WERI-Rb-1 (cell line): Measurements from ENCODE around the gene FURIN.
"Not testable (repeated sequence)": the region's sequence is repeated elsewhere in the genome, so short reads cannot be mapped to it uniquely, and the experiment has no call there.

Experiments
- DNase-seq: peaks from one replicate; pipeline ENCODE4 v3.0.0-alpha.2; 2020
- H3K27ac ChIP-seq: fragments of 250-450 bp; sonication (Bioruptor Pico); 2 replicates; pipeline ENCODE4 v1.5.1; 2020; ENCODE audit warnings: mild to moderate bottlenecking, moderate library complexity
- H3K27me3 ChIP-seq: fragments of 250-450 bp; sonication (Bioruptor Pico); 2 replicates; pipeline ENCODE4 v1.5.1; 2021; ENCODE audit warnings: mild to moderate bottlenecking, low read depth, moderate library complexity; ENCODE audit not compliant: insufficient read depth, severe bottlenecking
- H3K36me3 ChIP-seq: fragments of 250-450 bp; sonication (Bioruptor Pico); 2 replicates; pipeline ENCODE4 v1.5.1; 2020; ENCODE audit warnings: mild to moderate bottlenecking, moderate library complexity
- H3K4me3 ChIP-seq: 2 replicates; pipeline ENCODE4 v1.5.1; 2011; ENCODE audit warnings: low read depth, mild to moderate bottlenecking, control low read depth, low read length
- H3K9me3 ChIP-seq: fragments of 250-450 bp; sonication (Bioruptor Pico); 2 replicates; pipeline ENCODE4 v1.5.1; 2021; ENCODE audit warnings: mild to moderate bottlenecking, moderate library complexity; ENCODE audit not compliant: severe bottlenecking
- TF ChIP-seq, protein P1 (sequence below): IDR thresholded peaks from 2 replicates; pipeline ENCODE4 v1.5.1; 2011; ENCODE audit warnings: low read depth, mild to moderate bottlenecking, control low read depth, inconsistent platforms, low read length

The FURIN gene

DNA sequence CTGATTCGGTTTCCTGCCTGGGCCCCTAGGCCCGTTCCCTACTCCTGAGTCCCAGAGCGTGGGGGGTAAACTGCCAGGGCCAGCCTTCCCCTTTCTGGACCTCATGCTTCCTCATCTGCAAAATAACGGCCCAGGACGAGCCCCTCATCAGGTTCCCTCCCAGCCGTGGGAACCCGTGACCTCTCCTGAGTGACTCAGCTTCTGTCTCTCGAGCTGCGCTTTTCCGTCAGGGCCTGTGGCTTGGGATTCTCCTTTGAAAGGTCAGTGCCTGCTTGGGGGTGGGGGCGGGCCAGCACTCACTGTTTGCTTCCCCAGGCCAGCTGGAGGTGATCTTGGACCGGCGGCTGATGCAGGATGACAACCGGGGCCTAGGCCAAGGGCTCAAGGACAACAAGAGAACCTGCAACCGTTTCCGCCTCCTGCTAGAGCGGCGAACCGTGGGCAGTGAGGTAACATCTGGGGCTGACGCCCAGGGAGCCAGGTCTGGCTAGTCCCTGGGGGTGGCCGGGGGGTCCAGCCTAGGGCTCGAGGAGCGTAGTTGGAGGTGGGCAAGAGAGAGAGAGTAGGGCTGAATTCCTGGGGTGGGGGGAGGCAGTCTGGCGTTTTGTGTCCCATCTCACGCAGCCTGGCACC, 47.5 kb downstream of the FURIN start:
- TF ChIP-seq, protein P1, sequence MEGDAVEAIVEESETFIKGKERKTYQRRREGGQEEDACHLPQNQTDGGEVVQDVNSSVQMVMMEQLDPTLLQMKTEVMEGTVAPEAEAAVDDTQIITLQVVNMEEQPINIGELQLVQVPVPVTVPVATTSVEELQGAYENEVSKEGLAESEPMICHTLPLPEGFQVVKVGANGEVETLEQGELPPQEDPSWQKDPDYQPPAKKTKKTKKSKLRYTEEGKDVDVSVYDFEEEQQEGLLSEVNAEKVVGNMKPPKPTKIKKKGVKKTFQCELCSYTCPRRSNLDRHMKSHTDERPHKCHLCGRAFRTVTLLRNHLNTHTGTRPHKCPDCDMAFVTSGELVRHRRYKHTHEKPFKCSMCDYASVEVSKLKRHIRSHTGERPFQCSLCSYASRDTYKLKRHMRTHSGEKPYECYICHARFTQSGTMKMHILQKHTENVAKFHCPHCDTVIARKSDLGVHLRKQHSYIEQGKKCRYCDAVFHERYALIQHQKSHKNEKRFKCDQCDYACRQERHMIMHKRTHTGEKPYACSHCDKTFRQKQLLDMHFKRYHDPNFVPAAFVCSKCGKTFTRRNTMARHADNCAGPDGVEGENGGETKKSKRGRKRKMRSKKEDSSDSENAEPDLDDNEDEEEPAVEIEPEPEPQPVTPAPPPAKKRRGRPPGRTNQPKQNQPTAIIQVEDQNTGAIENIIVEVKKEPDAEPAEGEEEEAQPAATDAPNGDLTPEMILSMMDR, result no peak
- Histone ChIP-seq H3K4me3 (no peak overlapping the region), H3K27ac (no peak overlapping the region), H3K9me3 (no peaks in the 10 kb centered on the region), H3K27me3 (no peaks in the 10 kb centered on the region), H3K36me3 (no peaks in the 10 kb centered on the region; the same call in 1 of the 2 replicates)
- no peak for DNase-seq

DNA sequence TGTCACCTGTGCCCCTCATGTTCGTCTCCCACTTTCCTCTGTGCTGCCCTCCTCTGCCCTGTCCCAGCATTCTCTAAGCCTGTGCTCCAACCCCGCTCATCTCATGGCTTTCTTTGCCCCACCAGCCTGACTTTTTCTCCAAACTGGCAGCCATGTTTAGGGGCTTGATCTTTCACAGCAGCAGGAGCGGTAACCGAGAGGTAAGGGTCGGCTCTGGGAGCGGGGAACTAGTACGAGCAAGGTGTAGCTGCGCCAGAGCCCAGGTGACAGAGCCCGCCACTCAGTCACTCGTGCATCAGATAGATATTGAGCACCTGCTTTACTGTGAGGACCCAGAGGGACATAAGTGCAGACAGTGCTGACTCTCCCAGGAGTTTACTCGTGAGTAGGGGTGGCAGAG, 48.1 kb downstream of the FURIN start:
- TF ChIP-seq, protein P1, result no peak
- H3K9me3 ChIP-seq, result no peaks in the 10 kb centered on the region
- H3K4me3 ChIP-seq, result no peak overlapping the region
- DNase-seq, result no peak
- H3K27ac ChIP-seq, result no peak overlapping the region
- H3K27me3 ChIP-seq, result no peaks in the 10 kb centered on the region
- no peaks in the 10 kb centered on the region; the same call in 1 of the 2 replicates for H3K36me3 ChIP-seq

DNA sequence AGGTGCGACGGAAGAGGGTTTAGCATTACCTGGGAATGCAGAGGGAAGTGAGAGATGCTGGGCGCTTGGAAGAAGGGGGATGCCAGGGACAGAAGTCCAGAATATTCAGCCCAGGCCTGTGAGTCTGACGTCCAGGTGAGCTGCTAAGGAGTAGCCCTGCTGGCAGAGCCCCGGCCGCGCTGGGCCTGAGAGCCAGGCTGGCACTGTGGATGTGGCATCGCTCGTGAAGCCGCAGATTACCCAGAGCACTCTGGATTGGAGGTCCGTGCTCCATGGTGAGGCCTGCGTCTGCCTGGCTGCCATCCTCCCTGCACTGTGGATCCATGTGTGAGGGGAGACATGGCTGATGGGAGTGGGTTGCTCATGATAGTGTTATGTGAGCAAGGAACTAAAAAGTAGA, 49.2 kb downstream of the FURIN start:
- no peak overlapping the region for H3K4me3 ChIP-seq
- H3K9me3 ChIP-seq, result no peaks in the 10 kb centered on the region
- TF ChIP-seq, protein P1, result no peak
- H3K36me3 ChIP-seq, result no peaks in the 10 kb centered on the region; the same call in 1 of the 2 replicates
- H3K27me3 ChIP-seq, result no peaks in the 10 kb centered on the region
- H3K27ac ChIP-seq, result no peak overlapping the region
- DNase-seq, result no peak

DNA sequence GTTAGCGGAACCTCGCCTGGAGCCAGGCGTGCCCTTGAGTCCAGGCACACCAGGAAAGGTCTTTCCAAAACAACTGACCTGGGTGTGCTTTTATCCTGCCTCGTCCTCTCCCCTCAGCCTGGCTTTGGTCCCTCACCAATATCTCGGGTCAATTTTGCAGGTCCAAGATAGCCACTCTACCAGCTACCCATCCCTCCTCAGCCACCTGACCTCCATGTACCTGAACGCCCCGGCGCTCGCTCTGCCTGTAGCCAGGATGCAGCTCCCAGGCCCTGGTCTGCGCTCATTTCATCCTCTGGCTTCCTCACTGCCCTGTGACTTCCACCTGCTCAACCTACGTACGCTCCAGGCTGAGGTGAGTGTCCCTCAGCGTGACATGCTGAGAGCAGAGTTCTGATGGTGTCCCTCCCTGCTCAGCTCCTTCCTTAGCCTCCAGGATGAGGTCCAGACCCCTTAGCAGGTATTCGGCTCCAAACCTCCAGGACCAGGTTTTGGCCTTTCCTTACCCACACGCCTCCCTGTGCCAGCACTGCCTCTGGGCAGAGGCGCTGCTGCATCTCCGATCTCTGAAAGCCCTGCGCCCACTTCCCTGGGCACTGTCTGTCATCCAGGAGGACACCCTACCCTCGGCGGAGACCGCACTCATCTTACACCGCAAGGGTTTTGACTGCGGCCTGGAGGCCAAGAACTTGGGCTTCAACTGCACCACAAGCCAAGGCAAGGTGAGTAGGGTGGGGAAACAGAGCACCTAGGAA, 49.8 kb downstream of the FURIN start:
- no peak overlapping the region for H3K27ac ChIP-seq
- H3K36me3 ChIP-seq, result no peaks in the 10 kb centered on the region; the same call in 1 of the 2 replicates
- H3K27me3 ChIP-seq, result no peaks in the 10 kb centered on the region
- H3K4me3 ChIP-seq, result no peak overlapping the region
- H3K9me3 ChIP-seq, result no peaks in the 10 kb centered on the region
- no peak for DNase-seq
- TF ChIP-seq, protein P1, result no peak

DNA sequence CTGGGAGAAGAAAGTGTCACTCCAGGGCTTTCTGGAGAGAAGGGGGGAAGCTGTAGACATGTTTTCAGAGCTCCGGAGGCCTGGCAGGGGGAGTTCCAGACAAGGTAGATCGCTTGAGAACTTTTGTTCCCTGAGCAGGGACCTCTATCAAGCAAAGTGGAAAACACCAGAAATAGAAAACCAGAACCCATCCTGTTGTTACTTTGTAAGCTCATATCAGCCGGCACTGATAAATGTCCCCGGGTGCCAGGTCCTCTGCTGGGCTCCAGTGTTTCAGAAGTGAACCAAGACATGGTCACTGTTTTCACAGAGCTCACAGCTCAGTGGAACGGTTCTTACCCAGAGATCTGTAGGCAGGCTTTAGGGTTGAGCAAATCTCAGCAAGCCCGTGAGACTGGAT, 50.4 kb downstream of the FURIN start:
- Histone ChIP-seq H3K4me3 (no peak overlapping the region), H3K27me3 (no peaks in the 10 kb centered on the region), H3K27ac (no peak overlapping the region), H3K36me3 (no peaks in the 10 kb centered on the region; the same call in 1 of the 2 replicates), H3K9me3 (no peaks in the 10 kb centered on the region)
- TF ChIP-seq, protein P1, result no peak
- no peak for DNase-seq

DNA sequence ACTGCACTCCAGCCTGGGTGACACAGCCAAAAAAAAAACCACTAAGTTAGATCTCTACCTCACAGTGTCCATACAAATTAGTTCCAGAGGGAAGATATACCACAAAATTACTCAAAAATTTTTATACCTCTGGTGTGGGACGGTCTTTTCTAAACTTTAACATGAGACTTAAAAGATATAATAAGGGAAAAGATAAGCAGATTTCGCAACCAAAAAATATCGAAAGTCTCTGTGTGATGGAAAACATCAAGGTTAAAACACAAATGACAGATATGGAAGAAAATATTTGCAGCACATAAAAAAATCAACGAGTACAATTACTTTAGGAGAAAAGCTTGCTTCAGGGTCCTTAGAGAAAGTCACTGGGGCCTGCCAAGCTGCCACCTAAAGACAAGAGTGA, 53.5 kb downstream of the FURIN start:
- DNase-seq, result no peak
- TF ChIP-seq, protein P1, result no peak
- H3K9me3 ChIP-seq, result no peaks in the 10 kb centered on the region
- H3K27ac ChIP-seq, result no peak overlapping the region
- H3K36me3 ChIP-seq, result no peaks in the 10 kb centered on the region; the same call in 1 of the 2 replicates
- no peak overlapping the region for H3K4me3 ChIP-seq
- H3K27me3 ChIP-seq, result no peaks in the 10 kb centered on the region

DNA sequence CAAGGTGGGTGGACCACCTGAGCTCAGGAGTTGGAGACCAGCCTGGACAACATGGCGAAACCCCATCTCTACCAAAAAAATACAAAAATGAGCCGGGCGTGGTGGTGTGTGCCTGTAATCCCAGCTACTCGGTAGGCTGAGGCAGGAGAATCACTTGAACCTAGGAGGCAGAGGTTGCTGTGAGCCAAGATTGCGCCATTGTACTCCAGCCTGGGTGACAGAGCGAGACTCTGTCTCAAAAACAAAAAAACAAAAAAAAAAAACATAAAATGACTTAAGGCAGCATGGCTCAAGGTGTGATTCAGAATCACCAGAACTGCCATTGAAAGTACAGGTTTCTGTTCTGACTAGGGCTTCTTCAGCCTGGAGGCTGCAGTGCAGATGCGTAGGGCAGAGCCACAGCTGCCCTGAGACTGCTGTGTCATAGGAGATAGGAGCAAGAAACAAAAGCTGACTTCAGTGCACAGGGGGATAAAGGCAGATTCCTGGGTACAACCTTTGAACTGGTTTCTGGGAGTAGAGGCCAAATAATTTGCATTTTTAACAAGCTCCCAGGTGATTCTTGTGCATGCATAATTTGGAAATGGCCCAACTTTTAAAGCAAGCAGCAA, 54.4 kb downstream of the FURIN start:
- H3K9me3 ChIP-seq, H3K36me3 ChIP-seq, DNase-seq, H3K27me3 ChIP-seq, H3K4me3 ChIP-seq, H3K27ac ChIP-seq: not testable (repeated sequence)
